HG02885 (cell line): ENCODE measurements around the gene SP140L.
"Not testable (repeated sequence)": the region's sequence is repeated elsewhere in the genome, so short reads cannot be mapped to it uniquely, and the experiment has no call there.

Experiments
- ATAC-seq: cut with Tn5 transposase; IDR thresholded peaks from one replicate; pipeline ENCODE4 v1.9.1; 2021; ENCODE audit warnings: mild to moderate bottlenecking; ENCODE audit not compliant: unreplicated experiment, poor library complexity

SP140L gene

DNA sequence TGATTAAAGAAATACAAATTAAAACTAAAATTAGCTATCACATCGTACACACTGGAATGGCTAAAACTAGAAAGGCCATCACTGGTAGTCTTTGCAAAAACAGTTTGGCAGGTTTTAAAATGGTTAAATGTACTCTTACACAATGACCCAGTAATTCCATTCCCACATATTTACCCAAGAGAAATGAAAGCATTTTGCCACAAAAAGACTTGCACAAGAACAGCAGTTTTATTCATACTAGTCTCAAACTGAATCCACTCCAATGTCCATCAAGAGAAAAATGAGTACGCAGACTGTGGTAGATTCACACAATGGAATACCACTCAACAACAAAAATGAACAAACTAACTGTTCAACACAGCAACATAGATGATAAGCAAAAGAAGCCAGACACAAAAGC is 29.1 kb downstream of the SP140L start:
- ATAC-seq: no peak

- no peak for ATAC-seq
These were observed 31.3 kb downstream of the SP140L start for GRCh38 chr2:230358305-230358704.

GRCh38 chr2:230360028-230360427 is 33.0 kb downstream of the SP140L start:
- ATAC-seq: no peak

DNA sequence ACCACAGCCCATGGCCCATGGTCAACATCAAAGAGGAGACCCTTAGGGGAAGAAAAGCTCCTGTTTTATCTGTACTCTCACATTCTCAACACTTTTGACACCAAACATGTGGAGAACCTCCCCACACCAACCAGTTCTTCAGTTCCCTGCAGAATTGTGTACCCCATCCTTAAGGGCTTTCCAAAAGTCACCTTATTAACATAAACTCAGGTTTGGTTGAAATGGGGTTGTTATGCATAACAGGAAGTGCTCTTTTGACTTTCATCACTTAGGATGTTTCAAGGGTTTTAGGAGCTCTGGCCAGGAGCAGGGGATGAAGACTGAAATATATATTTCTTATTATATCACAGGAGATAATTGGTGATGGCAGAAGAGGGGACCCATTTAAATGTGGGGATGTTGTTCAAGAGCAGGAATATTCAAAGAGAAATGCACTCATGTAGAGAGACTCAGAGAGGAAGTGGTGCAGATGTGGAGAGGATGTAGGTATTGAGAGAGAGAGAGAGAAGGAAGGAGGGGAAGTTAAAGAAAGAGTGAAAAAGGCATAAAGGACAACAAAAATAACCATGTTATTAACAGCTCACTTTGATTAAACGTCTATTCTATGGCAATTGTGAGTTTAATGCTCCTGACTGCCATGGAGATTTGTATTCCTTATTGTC is 35.2 kb downstream of the SP140L start:
- ATAC-seq: no peak

DNA sequence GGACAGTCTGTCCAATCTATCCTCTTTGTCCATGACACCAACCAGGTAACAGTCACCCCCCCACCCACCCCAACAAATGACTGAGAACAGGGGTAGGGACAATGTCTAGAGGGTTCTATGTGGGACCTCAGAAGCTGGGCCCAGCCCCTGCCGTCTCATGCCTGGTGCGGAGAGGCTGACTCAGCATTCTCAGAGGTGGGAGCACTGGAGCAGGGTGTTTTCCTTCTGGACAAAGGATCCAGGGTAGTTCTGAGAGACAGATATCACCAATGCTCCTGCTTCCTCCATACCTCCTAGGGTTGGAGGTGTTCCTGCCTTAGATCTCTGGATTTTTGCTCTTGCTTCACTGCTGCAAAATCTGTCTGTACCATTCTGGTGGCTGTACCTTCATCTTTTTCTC is 55.1 kb downstream of the SP140L start:
- no peak for ATAC-seq

- no peak for ATAC-seq
These were observed 56.5 kb downstream of the SP140L start for GRCh38 chr2:230383453-230383852.

DNA sequence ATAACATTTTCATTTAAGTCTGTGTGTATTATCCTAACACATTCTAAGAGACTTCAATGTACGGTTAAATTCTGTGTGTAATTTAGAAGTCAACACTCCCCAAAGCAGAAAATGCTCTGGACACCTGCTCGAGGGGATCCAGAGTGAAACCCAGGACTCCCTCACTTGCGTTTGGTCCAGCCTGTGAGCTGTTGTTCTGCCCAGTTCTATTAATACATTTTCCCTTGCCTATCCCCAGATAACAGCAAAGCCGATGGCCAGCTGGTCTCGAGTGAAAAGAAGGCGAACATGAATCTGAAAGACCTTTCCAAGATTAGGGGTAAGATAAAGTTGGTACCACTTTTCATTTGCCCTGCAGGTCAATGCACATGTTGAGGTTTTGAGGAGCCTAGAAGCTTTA is 58.0 kb downstream of the SP140L start:
- ATAC-seq: no peak

DNA sequence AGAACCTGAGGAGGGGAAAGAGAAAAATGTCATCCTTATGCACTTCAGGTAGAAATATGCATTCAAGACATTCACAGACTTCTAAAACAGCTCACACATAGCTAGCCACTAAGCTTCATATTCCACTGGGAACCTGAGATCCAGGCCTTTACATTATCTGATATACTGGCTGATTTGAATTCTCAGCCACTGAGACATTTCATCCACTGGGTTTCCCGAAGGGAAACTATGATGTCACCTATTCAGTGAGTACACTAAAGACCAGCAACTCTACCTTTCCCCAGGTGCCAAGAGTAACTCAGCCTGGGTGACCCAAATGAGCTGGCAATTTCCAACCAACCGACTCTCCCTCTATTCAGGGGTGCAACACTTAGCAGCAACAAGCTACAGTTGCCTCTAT is 67.3 kb downstream of the SP140L start:
- ATAC-seq: no peak

DNA sequence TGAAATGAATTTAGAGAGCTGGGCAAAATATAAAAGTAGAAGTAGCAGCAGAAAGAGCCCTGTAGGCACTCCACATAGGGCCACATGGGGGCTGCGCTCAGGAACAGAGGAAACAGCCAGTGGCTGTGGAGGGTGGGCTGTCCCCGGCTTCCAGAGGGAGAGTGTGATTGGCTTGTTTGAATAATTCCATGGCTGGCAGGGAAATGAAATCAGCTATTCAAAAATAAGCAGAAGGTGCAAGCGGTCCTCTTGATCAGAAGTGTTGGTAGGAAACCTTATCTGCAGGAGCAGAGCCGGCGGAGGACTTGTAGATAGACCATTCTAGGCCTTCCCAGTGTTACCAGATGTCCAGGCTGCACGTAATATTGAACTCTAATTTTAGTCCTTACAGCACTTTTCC is 71.7 kb downstream of the SP140L start:
- not testable (repeated sequence) for ATAC-seq

- ATAC-seq: no peak
These were observed 73.0 kb downstream of the SP140L start for GRCh38 chr2:230400041-230400440.

GRCh38 chr2:230400454-230400853 is 73.5 kb downstream of the SP140L start:
- no peak for ATAC-seq

DNA sequence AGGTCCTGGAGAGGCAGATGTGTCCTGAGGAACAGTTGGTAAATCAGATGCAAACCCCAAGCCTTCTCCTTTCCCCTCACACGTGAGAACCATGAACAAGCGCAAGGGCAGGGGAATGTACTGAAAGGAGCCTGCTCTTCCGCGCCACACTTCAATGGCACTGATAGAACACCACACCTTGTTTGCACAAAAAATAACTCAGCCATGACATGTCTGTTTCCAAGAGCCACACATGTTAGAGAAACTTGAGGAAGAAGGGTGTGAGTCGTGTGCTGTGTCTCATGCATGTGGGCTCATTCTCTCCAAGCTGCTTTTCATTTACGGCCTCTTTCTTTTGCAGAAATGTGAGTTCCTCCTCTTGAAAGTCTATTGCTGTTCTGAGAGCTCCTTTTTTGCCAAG is 74.0 kb downstream of the SP140L start:
- ATAC-seq: not testable (repeated sequence)

DNA sequence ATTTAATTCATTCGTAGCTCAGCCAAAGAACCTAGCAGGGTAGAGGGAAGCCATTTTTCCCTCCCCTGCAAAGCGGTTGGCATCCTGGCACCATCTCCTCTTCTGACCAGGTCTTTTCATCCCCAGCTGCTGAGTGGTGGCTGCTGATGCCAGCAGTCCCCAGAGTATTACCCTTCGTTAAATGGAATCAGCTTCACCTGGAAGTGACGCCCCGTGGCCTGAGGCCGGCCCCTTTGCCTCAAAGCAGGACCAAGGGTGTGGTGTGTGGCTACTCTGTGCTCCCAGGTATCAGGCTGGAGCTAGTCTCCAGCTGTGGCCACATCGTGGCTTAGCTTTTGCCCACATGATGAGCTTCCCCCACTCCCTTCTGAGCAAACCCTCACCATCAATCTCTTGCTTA is 76.8 kb downstream of the SP140L start:
- ATAC-seq: no peak

DNA sequence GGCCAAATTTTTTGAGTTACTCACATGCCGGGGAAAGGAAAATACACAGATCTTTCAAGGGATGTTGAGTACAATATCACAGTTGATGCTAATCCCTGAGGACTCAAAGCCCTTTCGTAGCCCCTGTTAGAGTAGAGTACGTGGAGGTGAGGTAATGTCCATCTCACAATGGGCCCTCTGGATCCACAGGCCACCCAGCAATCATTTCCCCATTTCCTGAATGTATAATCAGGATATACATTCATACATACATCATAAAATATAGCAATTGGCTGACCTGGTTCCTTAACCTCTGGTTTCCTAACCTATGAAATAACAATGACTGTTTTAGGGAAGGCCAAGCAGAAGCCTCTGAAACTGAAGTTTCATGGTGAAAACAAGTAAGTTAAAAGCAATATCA is 78.8 kb downstream of the SP140L start:
- no peak for ATAC-seq

DNA sequence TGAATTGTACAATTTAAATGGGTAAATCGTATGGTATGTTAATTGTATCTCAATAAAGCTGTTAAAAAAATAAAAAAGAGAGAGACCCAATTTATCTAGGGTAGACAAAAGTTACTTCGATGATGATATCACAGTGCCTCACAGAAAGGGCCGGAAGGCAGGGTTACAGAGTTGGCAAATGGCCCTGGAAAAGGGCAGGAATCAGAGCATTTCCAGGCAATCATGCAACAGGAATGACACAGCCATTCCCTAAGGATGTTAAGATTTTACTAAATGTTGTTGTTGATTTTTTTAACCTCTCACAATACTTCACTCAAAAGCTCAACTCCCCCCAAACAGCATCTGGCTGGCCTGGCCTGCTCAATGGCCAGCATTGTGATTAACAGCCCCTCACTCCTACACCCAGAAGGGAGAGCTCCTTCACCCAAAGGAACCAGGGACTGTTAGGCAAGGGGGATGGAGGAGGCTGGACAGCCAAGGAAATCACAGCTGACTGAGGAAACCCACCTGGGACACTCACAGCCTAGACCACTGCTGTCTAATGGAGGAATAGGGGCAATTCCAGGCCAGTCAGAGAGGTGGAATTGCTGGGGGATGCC is 81.3 kb downstream of the SP140L start:
- ATAC-seq: no peak

DNA sequence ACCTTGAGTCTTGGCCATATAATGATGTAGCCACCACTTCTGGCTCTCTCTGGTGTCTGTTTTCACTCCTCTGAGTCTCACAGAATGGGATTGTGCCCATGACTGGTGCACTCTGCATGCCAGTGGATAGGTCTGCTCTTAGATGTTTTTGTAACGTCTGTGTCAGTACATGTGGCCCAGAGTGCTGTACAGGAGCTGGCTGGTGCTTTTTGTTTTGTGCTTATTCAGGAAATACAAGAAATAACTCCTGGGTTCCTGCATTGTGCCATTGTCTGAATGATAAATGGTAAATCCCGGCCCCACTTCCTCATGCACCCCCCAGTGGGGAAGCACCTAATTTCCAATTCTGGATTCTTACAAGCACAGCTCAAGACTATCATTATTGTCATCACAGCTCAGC is 82.3 kb downstream of the SP140L start:
- ATAC-seq: not testable (repeated sequence)

DNA sequence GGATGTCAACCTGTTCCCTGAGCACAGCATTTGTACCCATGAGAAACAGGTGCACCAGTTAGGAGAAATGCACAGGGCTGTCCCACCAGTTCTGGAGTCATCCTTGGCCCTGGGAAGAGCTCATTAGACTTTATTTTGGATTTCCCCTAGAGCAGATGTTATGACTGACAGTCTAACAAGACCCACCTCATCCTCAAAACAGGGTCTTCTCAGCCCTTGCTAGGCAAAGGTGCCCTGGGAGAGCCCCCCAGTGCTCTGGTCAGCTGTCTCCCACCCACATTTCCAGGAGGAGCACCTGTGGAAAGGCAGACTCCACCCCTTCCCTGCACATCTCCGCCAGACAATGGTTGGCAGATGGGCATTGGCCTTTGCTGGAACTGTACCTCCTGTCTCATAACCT is 83.3 kb downstream of the SP140L start:
- ATAC-seq: no peak

DNA sequence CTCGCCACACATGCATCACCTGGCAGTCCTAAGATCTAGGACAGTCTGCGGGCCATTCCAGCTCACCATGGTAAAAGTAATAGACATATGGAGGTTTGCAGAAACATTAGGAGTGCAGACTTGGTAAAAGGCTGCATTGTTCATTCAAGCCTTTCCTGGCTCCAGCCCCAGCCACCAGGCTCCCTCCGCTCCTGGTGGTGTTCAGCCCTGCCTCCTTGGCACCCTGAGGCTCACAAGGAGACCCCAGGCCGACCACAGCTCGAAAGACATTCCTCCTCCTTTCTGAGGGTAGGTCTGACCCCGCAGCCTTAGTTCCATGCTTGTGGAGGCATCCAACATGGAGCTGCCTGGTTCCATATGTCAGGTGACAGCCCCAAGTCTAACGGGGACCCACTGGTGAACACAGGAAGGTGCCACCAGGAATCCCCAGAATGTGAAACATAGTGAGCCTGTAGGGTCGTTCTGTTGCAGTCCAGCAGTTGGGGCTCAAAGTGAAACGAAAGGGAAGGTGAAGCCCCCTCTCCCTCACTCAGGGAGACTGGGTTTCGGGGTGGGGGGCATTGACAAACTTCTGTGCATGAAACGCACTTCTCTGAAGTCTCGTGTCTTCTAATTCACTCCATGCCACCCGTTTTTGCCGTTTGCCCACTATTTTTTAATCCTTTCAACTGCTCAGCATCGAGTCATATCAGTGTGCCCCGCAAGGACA is 84.0 kb downstream of the SP140L start:
- ATAC-seq: no peak

GRCh38 chr2:230411570-230412370 is 84.8 kb downstream of the SP140L start:
- ATAC-seq: peak; percentile 58

DNA sequence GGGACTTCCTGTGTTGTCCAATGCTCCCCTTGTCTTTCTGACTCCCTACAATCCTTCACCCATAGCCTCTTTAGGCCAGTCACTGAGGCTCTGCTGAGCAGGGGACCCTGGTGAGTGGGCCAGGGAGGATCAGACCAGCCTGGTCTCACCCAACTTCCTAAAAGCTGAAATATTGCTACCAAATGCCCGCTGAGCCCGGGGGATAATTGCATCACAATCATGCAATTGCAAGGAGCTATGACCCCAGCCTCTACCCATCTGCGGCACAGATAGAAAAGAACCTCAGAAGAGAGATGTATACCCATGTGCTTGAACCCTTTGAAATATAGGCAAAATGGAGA is 85.3 kb downstream of the SP140L start:
- peak; percentile 1 for ATAC-seq

DNA sequence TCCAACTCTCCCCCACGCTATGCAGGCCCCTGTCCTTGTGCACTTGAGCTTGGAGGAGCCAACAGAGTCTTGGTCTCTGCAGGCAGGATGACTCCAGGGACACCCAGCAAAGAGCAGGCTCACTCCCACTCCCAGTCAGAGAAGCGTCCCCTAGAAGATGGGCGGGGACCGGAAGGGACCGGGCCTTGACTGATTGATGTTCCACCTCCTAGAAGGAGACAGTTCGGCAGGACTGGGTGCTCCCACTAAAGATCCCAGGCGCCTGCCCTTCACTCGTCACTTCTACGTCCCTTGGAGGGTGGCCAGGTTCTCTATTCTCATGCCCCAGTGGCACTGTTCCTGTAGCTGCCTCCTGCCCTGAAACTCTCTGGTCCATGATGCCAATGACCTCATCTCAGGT is 85.9 kb downstream of the SP140L start:
- ATAC-seq: no peak
